ENCODE results near the gene TMEM271.

GRCh38 chr4:600850-601515 is 24.9 kb upstream of the TMEM271 start:
- TF ChIP-seq POLR2A (IDR thresholded peaks at IDR 0.05; ENCODE audit: low read depth, low read length) (no peak), CTCF (IDR thresholded peaks at IDR 0.05; ENCODE audit: extremely low read depth in 1 of 2, insufficient read depth in 1 of 2, low read depth in 1 of 2, low read length in 2 of 2) (no peak), FOS (IDR thresholded peaks at IDR 0.05; ENCODE audit: borderline replicate concordance, insufficient read depth, low read length) (no peak), JUN (IDR thresholded peaks at IDR 0.05; ENCODE audit: borderline replicate concordance, insufficient read depth, insufficient read length, low read depth) (no peak), EZH2 (IDR thresholded peaks at IDR 0.05; ENCODE audit: borderline replicate concordance, low read depth, low read length, severe bottlenecking) (no peak), POLR2AphosphoS5 (IDR thresholded peaks at IDR 0.05; ENCODE audit: insufficient read depth, low read depth, low read length) (no peak), MAX (IDR thresholded peaks at IDR 0.05; ENCODE audit: insufficient read depth, insufficient read length) (no peak)

Measured in endothelial cell of umbilical vein (primary cell).